ENCODE data around the gene NSD1. TPM values are rescaled to one million over a fixed set of nuclear protein-coding genes. Genes with fewer than 3 reads are reported as not detected.
"Not testable (repeated sequence)": the region's sequence is repeated elsewhere in the genome, so short reads cannot be mapped to it uniquely, and the experiment has no call there.

Gene NSD1
- total RNA-seq, 1 donor from 2014 or later = 111 TPM

DNA sequence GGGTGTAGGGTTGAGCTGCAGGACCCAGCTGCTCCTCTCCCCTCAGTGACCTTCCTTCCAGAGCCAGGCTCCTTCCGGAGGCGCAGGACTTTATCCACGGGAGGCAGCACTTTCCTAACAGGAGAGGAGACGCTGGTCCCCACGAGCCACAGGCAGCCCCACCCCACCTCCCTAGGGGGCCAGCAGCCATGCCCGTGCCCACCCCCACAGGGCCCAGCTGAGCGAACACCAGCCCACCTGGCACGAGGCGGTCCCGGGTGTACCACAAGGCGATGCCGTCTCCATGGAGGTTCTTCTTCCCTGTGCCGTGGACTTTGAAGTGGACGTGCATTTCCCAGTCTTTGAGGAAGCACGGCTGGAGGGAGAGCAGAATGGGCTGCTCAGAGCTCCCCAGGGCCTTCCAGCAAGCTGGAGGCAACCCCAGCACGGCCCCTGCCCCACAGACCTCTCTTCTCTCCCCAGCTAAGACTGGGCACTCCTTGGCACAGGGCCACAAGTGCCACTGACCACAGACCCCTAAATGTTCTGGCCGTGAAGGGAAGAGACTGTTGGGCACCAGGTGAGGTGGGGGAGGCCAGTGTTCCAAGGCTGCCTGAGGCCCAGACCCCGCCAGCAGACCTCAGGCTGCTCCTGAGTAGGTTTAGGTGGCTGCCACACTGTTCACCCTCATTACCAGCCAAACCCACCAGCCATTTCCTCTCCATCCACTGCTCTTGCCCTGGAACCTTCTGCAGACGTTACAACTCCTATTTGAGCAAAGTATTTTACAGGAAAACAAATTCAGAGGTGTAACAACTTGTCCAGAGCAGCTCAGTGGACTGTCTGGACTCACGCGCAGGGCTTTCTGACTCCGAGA lies 204.9 kb downstream of the NSD1 start:
- H3K36me3 Mint-ChIP-seq (ENCODE audit: low read depth, unreplicated experiment) = peaks cover 56% of the 10 kb centered on the region
- peaks cover 14% of the 10 kb centered on the region for H3K27me3 Mint-ChIP-seq (ENCODE audit: unreplicated experiment)
- no peaks in the 10 kb centered on the region for H3K9me3 Mint-ChIP-seq (ENCODE audit: unreplicated experiment)
- TF ChIP-seq, protein P1, sequence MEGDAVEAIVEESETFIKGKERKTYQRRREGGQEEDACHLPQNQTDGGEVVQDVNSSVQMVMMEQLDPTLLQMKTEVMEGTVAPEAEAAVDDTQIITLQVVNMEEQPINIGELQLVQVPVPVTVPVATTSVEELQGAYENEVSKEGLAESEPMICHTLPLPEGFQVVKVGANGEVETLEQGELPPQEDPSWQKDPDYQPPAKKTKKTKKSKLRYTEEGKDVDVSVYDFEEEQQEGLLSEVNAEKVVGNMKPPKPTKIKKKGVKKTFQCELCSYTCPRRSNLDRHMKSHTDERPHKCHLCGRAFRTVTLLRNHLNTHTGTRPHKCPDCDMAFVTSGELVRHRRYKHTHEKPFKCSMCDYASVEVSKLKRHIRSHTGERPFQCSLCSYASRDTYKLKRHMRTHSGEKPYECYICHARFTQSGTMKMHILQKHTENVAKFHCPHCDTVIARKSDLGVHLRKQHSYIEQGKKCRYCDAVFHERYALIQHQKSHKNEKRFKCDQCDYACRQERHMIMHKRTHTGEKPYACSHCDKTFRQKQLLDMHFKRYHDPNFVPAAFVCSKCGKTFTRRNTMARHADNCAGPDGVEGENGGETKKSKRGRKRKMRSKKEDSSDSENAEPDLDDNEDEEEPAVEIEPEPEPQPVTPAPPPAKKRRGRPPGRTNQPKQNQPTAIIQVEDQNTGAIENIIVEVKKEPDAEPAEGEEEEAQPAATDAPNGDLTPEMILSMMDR (IDR thresholded peaks at IDR 0.05; ENCODE audit: unreplicated experiment) = no peak
- peaks cover 27% of the 10 kb centered on the region for H3K4me1 Mint-ChIP-seq (ENCODE audit: unreplicated experiment)
- DNase-seq (ENCODE audit: low spot score) = no peak
- H3K27ac Mint-ChIP-seq (ENCODE audit: unreplicated experiment) = no peak overlapping the region
- H3K4me3 Mint-ChIP-seq (ENCODE audit: unreplicated experiment) = no peak overlapping the region

DNA sequence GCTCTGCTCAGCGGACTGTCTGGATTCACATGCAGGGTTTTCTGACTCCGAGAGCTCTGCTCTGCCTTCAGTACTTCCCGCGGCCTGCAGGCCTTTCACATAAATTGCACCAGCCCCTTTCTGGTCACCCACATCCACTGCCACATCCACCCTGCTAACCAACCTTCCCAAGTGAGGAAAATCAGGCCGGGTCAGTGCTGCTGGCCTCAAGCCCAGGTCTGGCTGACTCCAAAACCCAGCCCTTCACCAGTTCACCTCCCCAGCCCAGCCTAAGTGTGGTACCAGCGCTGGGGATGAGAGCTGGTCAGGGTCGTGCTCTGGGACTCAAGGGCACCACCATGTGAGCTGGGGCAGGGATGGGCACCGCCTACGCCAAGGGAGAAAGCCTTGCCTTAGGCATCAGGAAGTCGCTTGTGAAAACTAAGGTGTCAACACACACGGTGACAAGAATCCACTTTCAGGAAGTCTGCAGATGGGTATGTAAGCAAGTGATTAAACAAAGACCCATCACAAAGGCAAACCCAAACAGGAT lies 205.6 kb downstream of the NSD1 start:
- H3K4me1 Mint-ChIP-seq (ENCODE audit: unreplicated experiment) = peaks cover 27% of the 10 kb centered on the region
- H3K36me3 Mint-ChIP-seq (ENCODE audit: low read depth, unreplicated experiment) = peaks cover 52% of the 10 kb centered on the region
- peaks cover 10% of the 10 kb centered on the region for H3K27me3 Mint-ChIP-seq (ENCODE audit: unreplicated experiment)
- no peak overlapping the region for H3K4me3 Mint-ChIP-seq (ENCODE audit: unreplicated experiment)
- DNase-seq (ENCODE audit: low spot score) = no peak
- H3K27ac Mint-ChIP-seq (ENCODE audit: unreplicated experiment) = peak overlapping the region; percentile 91
- TF ChIP-seq, protein P1 (IDR thresholded peaks at IDR 0.05; ENCODE audit: unreplicated experiment) = no peak
- no peaks in the 10 kb centered on the region for H3K9me3 Mint-ChIP-seq (ENCODE audit: unreplicated experiment)

DNA sequence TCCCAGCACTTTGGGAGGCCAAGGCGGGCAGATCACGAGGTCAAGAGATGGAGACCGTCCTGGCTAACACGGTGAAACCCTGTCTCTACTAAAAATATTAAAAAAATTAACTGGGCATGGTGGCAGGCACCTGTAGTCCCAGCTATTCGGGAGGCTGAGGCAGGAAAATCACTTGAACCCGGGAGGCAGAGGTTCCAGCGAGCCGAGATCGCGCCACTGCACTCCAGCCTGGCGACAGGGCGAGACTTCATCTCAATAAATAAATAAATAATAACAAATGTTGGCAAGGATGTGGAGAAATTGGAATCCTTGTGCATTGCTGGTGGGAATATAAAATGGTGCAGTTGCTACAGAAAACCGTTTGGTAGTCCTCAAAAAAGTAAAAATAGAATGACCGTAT lies 209.4 kb downstream of the NSD1 start:
- H3K27me3 Mint-ChIP-seq (ENCODE audit: unreplicated experiment); DNase-seq (ENCODE audit: low spot score); H3K4me3 Mint-ChIP-seq (ENCODE audit: unreplicated experiment); H3K9me3 Mint-ChIP-seq (ENCODE audit: unreplicated experiment); H3K27ac Mint-ChIP-seq (ENCODE audit: unreplicated experiment): not testable (repeated sequence)
- Mint-ChIP-seq H3K36me3 (ENCODE audit: low read depth, unreplicated experiment) (peaks cover 35% of the 10 kb centered on the region), H3K4me1 (ENCODE audit: unreplicated experiment) (peaks cover 19% of the 10 kb centered on the region)

DNA sequence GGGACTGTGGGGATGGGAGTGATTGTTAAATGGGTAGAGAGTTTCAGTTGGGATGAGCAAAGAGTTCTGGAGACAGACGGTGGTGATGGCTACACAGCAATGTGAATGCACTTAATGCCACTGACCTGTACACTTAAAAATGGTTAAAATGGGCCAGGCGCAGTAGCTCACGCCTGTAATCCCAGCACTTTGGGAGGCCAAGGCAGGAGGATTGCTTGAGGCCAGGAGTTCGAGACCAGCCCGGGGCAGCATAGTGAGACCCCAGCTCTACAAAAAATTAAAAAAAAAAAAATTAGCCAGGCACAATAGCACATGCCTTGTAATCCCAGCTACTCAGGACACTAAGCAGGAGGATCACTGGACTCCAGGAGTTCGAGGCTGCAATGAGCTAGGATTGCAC lies 210.2 kb downstream of the NSD1 start:
- H3K4me1 Mint-ChIP-seq (ENCODE audit: unreplicated experiment) = peaks cover 17% of the 10 kb centered on the region
- no peak for DNase-seq (ENCODE audit: low spot score)
- H3K36me3 Mint-ChIP-seq (ENCODE audit: low read depth, unreplicated experiment) = peaks cover 33% of the 10 kb centered on the region
- H3K9me3 Mint-ChIP-seq (ENCODE audit: unreplicated experiment) = no peaks in the 10 kb centered on the region
- H3K4me3 Mint-ChIP-seq (ENCODE audit: unreplicated experiment) = peak overlapping the region; percentile 73
- H3K27ac Mint-ChIP-seq (ENCODE audit: unreplicated experiment) = no peak overlapping the region
- TF ChIP-seq, protein P1 (IDR thresholded peaks at IDR 0.05; ENCODE audit: unreplicated experiment) = no peak
- no peaks in the 10 kb centered on the region for H3K27me3 Mint-ChIP-seq (ENCODE audit: unreplicated experiment)

DNA sequence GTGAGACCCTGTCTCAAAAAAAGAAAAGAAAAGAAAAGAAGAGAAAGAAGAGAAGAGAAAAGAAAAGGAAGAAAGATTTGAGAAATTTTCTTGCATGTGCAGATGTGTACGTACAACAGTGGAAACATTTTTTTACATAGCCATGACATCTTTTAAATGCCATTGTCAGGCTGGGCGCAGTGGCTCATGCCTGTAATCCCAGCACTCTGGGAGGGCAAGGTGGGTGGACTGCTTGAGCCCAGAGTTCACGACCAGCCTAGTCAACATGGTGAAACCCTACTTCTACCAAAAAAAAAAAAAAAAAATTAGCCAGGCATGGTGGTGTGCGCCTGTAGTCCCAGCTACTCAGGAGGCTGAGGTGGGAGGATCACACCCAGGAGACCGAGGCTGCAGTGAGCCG lies 211.3 kb downstream of the NSD1 start:
- no peaks in the 10 kb centered on the region for H3K9me3 Mint-ChIP-seq (ENCODE audit: unreplicated experiment)
- peaks cover 1% of the 10 kb centered on the region for H3K27me3 Mint-ChIP-seq (ENCODE audit: unreplicated experiment)
- H3K4me1 Mint-ChIP-seq (ENCODE audit: unreplicated experiment) = peaks cover 17% of the 10 kb centered on the region
- H3K36me3 Mint-ChIP-seq (ENCODE audit: low read depth, unreplicated experiment) = peaks cover 31% of the 10 kb centered on the region
- no peak overlapping the region for H3K4me3 Mint-ChIP-seq (ENCODE audit: unreplicated experiment)
- TF ChIP-seq, protein P1 (IDR thresholded peaks at IDR 0.05; ENCODE audit: unreplicated experiment) = no peak
- no peak overlapping the region for H3K27ac Mint-ChIP-seq (ENCODE audit: unreplicated experiment)
- no peak for DNase-seq (ENCODE audit: low spot score)

Data from endothelial cell (in vitro differentiated cells).